Smooth muscle cell (in vitro differentiated cells): ENCODE measurements around the gene BEST4. TPM values are rescaled to one million over a fixed set of nuclear protein-coding genes. Genes with fewer than 3 reads are reported as not detected.

ENCODE experiments used
- DNase-seq: peaks from one replicate; lab custom pipeline; 2025; ENCODE audit not compliant: unreplicated experiment; lab: John Stamatoyannopoulos, UW
- H2AFZ ChIP-seq: fragments of 200-600 bp; sonication (generic); 2 replicates; pipeline ENCODE4 v1.6.0; 2016; ENCODE audit warnings: antibody characterized with exemption, low read depth, mild to moderate bottlenecking
- H3F3A ChIP-seq: fragments of 200-600 bp; sonication (generic); 2 replicates; pipeline ENCODE4 v1.6.0; 2017; ENCODE audit warnings: antibody characterized with exemption, low read depth
- H3K27ac ChIP-seq: fragments of 200-600 bp; sonication (generic); 2 replicates; pipeline ENCODE4 v1.5.1; 2016; ENCODE audit warnings: low read depth, mild to moderate bottlenecking
- H3K27me3 ChIP-seq: fragments of 200-600 bp; sonication (generic); 2 replicates; pipeline ENCODE4 v1.6.1; 2016; ENCODE audit warnings: low read depth, mild to moderate bottlenecking
- H3K36me3 ChIP-seq: fragments of 200-600 bp; sonication (generic); 2 replicates; pipeline ENCODE4 v1.5.1; 2016; ENCODE audit warnings: low read depth
- H3K4me1 ChIP-seq: fragments of 200-600 bp; sonication (generic); 2 replicates; pipeline ENCODE4 v1.5.1; 2016; ENCODE audit warnings: low read depth
- H3K4me2 ChIP-seq: fragments of 200-600 bp; sonication (generic); 2 replicates; pipeline ENCODE4 v1.6.0; 2016; ENCODE audit warnings: mild to moderate bottlenecking
- H3K4me3 ChIP-seq: fragments of 200-600 bp; sonication (generic); 2 replicates; pipeline ENCODE4 v1.5.1; 2016; ENCODE audit warnings: mild to moderate bottlenecking
- H3K79me2 ChIP-seq: fragments of 200-600 bp; sonication (generic); 2 replicates; pipeline ENCODE4 v1.6.0; 2016; ENCODE audit warnings: low read depth, mild to moderate bottlenecking
- H3K9ac ChIP-seq: fragments of 200-600 bp; sonication (generic); 2 replicates; pipeline ENCODE4 v1.6.0; 2016; ENCODE audit warnings: low read depth
- H3K9me3 ChIP-seq: fragments of 200-600 bp; sonication (generic); replicated peaks from 2 replicates; pipeline ENCODE4 v1.5.1; 2016; ENCODE audit warnings: low read depth
- H4K20me1 ChIP-seq: fragments of 200-600 bp; sonication (generic); 2 replicates; pipeline ENCODE4 v1.6.0; 2016; ENCODE audit warnings: low read depth
- WGBS: methylation state at CpG from one replicate; pipeline ENCODE4 v1.1.7; 2016; ENCODE audit warnings: low lambda C conversion rate; 5-methylcytosine and 5-hydroxymethylcytosine counted together
- polyA plus RNA-seq: library from polyadenylated mRNA; unstranded; fragments of >200 nt; fragmentation: Nextera tagmentation; extraction: Ambion mirVana; gene quantifications from 2 replicates; pipeline ENCODE4 v1.2.1, GENCODE V29; 2016
- total RNA-seq: library from RNA; depleted of rRNA; stranded (reverse); fragments of >200 nt; gene quantifications from 2 replicates; pipeline ENCODE4 v1.2.3, GENCODE V29; 2014
- TF ChIP-seq, protein P1 (sequence below): fragments of 200-600 bp; sonication (generic); IDR thresholded peaks from 2 replicates; pipeline ENCODE4 v1.5.1; 2017; ENCODE audit warnings: borderline replicate concordance, mild to moderate bottlenecking, antibody characterized with exemption; ENCODE audit not compliant: insufficient read depth, poor library complexity, severe bottlenecking

The BEST4 gene
- total and polyA plus RNA-seq, 2 experiments from 2014 or later: 0.54 to 0.78 TPM

DNA sequence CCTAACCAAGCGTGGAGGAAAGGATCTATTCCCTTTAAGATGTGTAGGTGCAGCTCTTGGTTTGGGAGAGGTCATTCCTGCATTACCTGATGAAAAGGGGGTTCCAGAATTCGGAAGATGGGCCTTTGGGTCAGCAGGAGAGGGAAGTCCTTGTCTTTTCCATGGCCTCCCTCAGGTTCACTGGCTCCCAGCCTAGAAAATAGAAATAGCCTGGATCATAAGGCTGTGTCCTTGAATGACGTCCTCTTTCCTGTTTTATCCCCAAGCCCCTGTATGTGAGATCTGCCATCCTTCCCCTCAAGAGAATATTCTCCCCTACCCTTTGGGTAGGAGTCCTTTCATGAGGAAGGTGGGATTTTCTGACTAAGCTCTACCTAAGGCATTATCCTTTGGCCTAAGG lies 27.1 kb downstream of the BEST4 start:
- H3K79me2 ChIP-seq: no peaks in the 10 kb centered on the region
- no peak overlapping the region for H2AFZ ChIP-seq
- no peak overlapping the region for H3K4me3 ChIP-seq
- H3K27me3 ChIP-seq: no peaks in the 10 kb centered on the region
- DNase-seq: no peak
- no peaks in the 10 kb centered on the region for H3K4me1 ChIP-seq
- TF ChIP-seq, protein P1, sequence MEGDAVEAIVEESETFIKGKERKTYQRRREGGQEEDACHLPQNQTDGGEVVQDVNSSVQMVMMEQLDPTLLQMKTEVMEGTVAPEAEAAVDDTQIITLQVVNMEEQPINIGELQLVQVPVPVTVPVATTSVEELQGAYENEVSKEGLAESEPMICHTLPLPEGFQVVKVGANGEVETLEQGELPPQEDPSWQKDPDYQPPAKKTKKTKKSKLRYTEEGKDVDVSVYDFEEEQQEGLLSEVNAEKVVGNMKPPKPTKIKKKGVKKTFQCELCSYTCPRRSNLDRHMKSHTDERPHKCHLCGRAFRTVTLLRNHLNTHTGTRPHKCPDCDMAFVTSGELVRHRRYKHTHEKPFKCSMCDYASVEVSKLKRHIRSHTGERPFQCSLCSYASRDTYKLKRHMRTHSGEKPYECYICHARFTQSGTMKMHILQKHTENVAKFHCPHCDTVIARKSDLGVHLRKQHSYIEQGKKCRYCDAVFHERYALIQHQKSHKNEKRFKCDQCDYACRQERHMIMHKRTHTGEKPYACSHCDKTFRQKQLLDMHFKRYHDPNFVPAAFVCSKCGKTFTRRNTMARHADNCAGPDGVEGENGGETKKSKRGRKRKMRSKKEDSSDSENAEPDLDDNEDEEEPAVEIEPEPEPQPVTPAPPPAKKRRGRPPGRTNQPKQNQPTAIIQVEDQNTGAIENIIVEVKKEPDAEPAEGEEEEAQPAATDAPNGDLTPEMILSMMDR: no peak
- 100% methylated on average over 3 of the region's 3 CpGs for WGBS
- H3F3A ChIP-seq: no peaks in the 10 kb centered on the region
- no peaks in the 10 kb centered on the region for H4K20me1 ChIP-seq
- H3K36me3 ChIP-seq: no peaks in the 10 kb centered on the region
- H3K9ac ChIP-seq: no peak overlapping the region
- no peak overlapping the region for H3K4me2 ChIP-seq
- H3K27ac ChIP-seq: no peak overlapping the region
- no peaks in the 10 kb centered on the region for H3K9me3 ChIP-seq

DNA sequence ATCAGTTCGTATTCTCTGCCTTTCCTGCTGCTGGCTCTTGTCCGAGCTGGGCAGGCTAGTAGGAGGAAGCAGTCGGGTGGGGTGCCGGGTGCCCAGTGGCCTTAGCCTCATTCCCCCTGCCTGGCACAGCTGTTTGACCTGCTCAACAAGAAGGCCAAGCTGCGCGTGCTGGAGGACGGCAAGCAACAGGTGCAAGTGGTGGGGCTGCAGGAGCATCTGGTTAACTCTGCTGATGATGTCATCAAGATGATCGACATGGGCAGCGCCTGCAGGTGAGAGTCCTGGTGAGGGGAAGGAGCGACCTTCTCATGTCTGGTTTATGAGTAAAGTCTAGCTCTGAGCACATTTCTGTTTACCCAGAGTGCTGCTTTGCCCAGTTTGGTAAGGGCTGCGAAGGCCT lies 28.9 kb downstream of the BEST4 start:
- Histone ChIP-seq H3K4me1 (no peaks in the 10 kb centered on the region), H3K9me3 (no peaks in the 10 kb centered on the region), H3F3A (no peaks in the 10 kb centered on the region), H3K4me3 (no peak overlapping the region), H3K79me2 (no peaks in the 10 kb centered on the region), H4K20me1 (no peaks in the 10 kb centered on the region), H3K27me3 (no peaks in the 10 kb centered on the region), H2AFZ (no peak overlapping the region), H3K9ac (no peak overlapping the region), H3K4me2 (no peak overlapping the region), H3K36me3 (no peaks in the 10 kb centered on the region), H3K27ac (no peak overlapping the region)
- TF ChIP-seq, protein P1: no peak
- 97% methylated on average over 11 of the region's 11 CpGs for WGBS
- DNase-seq: no peak

DNA sequence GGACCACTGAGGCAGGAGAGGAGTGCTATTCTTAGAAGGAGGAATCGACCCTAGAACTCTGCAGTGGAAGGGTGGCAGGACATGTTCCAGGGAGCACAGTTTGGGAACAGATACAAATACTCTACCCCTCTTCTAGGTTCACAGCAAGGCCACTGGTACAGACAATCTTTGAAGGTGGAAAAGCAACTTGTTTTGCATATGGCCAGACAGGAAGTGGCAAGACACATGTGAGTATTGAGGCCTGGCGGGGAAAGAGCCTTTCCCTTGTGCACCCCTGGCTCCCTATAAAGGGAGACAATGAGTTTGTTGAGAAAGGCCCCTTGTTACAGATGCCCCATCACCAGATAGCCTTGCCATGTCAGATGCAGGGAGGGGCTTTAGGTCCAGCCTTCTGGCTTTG lies 30.6 kb downstream of the BEST4 start:
- H3F3A ChIP-seq: no peaks in the 10 kb centered on the region
- WGBS: 100% methylated on average over 2 of the region's 2 CpGs
- no peaks in the 10 kb centered on the region for H3K4me1 ChIP-seq
- DNase-seq: no peak
- no peak overlapping the region for H3K4me3 ChIP-seq
- no peaks in the 10 kb centered on the region for H4K20me1 ChIP-seq
- H3K9ac ChIP-seq: no peak overlapping the region
- H2AFZ ChIP-seq: no peak overlapping the region
- H3K27me3 ChIP-seq: no peaks in the 10 kb centered on the region
- H3K36me3 ChIP-seq: no peaks in the 10 kb centered on the region
- no peak overlapping the region for H3K4me2 ChIP-seq
- no peaks in the 10 kb centered on the region for H3K79me2 ChIP-seq
- H3K27ac ChIP-seq: no peak overlapping the region
- no peaks in the 10 kb centered on the region for H3K9me3 ChIP-seq
- TF ChIP-seq, protein P1: no peak

DNA sequence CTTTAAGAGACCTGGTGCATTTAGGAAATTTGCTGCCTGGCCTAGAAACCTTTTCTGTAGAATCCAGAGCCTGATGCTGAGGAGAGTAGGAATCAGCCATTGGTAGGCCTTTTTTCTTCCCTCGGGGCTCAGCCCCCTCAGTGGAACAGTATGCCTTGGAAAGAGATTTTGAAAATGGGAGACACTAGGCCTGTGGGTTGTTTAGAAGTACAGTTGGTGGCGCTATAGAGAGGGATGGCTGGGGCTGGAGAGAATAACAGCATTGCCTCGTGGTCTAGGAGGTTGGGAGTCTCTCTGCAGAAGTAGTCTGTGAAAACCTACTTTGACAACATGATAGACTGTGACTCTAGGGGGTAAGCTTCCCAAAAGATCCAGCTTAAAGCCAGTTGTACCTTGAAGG lies 40.1 kb downstream of the BEST4 start:
- TF ChIP-seq, protein P1: no peak
- no peaks in the 10 kb centered on the region for H4K20me1 ChIP-seq
- 97% methylated on average over 3 of the region's 3 CpGs for WGBS

More for the DNA sequence above, 40.1 kb downstream of the BEST4 start:
- H3K27me3 ChIP-seq: no peaks in the 10 kb centered on the region
- H3K4me3 ChIP-seq: no peak overlapping the region
- no peak overlapping the region for H3K4me2 ChIP-seq
- no peaks in the 10 kb centered on the region for H3K4me1 ChIP-seq
- H3K9me3 ChIP-seq: no peaks in the 10 kb centered on the region
- H3K27ac ChIP-seq: no peak overlapping the region
- no peaks in the 10 kb centered on the region for H3K36me3 ChIP-seq
- H3F3A ChIP-seq: no peaks in the 10 kb centered on the region
- H2AFZ ChIP-seq: no peak overlapping the region
- peaks cover 4% of the 10 kb centered on the region for H3K79me2 ChIP-seq
- no peak overlapping the region for H3K9ac ChIP-seq
- no peak for DNase-seq
